SK-N-MC (cell line): ENCODE data around the gene TMEM121B.

ENCODE experiments used
- EZH2 ChIP-seq: fragments of 200-600 bp; sonication (generic); IDR thresholded peaks from one replicate; pipeline ENCODE4 v1.6.1; 2017; ENCODE audit warnings: antibody characterized with exemption
- FOXP2 ChIP-seq: optimal IDR thresholded peaks from 2 replicates; pipeline ENCODE3; 2011; ENCODE audit warnings: mild to moderate bottlenecking, moderate library complexity; ENCODE audit not compliant: insufficient read depth; ENCODE audit errors: extremely low read length, control extremely low read depth
- POLR2AphosphoS5 ChIP-seq: IDR thresholded peaks from 2 replicates; pipeline ENCODE4 v1.6.1; 2012; ENCODE audit warnings: mild to moderate bottlenecking, low read depth, low read length, borderline replicate concordance

DNA sequence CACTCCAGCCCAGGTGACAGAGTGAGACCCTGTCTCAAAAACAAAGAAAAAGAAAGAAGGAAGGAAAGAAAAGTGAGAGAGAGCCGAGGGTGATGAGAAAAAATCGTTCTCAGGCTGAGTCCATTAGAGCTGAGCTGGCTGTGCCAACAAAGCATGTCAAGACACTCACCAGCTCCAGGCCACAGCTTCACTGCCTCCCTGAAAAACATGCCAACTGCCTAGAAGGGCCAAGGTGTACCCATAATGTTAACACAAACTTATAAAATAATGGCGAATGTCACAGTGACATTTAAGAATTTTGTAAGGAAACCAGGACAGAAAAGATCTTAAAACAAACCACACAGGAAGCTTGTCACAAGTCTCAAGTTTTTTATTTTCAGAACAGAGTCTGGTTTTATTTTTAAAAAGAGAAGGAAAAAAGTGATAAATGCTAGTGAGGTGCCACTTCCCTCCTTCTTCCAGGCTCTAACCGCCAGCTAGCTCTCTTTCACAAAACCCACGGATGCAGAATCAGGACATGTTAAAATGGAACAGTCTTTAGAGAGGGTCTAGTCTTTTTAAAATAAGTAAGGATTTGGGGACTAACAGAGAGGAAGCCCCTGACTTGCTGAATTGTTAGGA lies 5.1 kb downstream of the TMEM121B start:
- TF ChIP-seq EZH2 = no peak
- no peak for TF ChIP-seq FOXP2
- no peak for TF ChIP-seq POLR2AphosphoS5
